Thoracic aorta (tissue), 2 donors: ENCODE measurements around the gene C4orf50. TPM values are rescaled to one million over a fixed set of nuclear protein-coding genes. Genes with fewer than 3 reads are reported as not detected.

Experiments
- ATAC-seq: fragments of 150-250 bp; one replicate; pipeline ENCODE4 v1.8.0; 2017; ENCODE audit warnings: low read depth; ENCODE audit not compliant: insufficient number of reproducible peaks, low FRiP score
- DNase-seq: peaks from one replicate; pipeline ENCODE4 v3.0.0-alpha.2; 2020; ENCODE audit warnings: low spot score
- H3K27ac ChIP-seq, 2 donors: fragments of 200-600 bp; sonication (generic); 1 replicate in 1 of 2; 2 replicates in 1 of 2; pipeline ENCODE4 v1.5.1; 2016; ENCODE audit warnings: mild to moderate bottlenecking in 2 of 2, moderate library complexity in 2 of 2
- H3K27me3 ChIP-seq: fragments of 200-600 bp; sonication (generic); replicated peaks from 2 replicates; pipeline ENCODE4 v1.6.0; 2016; ENCODE audit warnings: mild to moderate bottlenecking; ENCODE audit not compliant: insufficient read depth
- H3K36me3 ChIP-seq: fragments of 200-600 bp; sonication (generic); one replicate; pipeline ENCODE4 v1.5.1; 2016
- H3K4me1 ChIP-seq, 2 donors: fragments of 200-600 bp; sonication (generic); 1 replicate in 1 of 2; 2 replicates in 1 of 2; pipeline versions ENCODE4 v1.5.1 to v1.6.0; 2016; ENCODE audit warnings: low read depth in 2 of 2, mild to moderate bottlenecking in 1 of 2; ENCODE audit not compliant: control insufficient read depth in 1 of 2
- H3K4me3 ChIP-seq: fragments of 200-600 bp; sonication (generic); 2 replicates; pipeline ENCODE4 v1.5.1; 2016; ENCODE audit warnings: mild to moderate bottlenecking
- H3K9me3 ChIP-seq: fragments of 200-600 bp; sonication (generic); 2 replicates; pipeline ENCODE4 v1.5.1; 2016
- CTCF ChIP-seq: fragments of 200-600 bp; sonication (generic); IDR thresholded peaks from one replicate; pipeline ENCODE4 v1.5.1; 2019; ENCODE audit warnings: antibody characterized with exemption
- total RNA-seq, 2 donors: library from RNA; depleted of rRNA; stranded (reverse); fragments of >200 nt; gene quantifications; one replicate each; pipeline versions ENCODE4 v1.1.0 to v1.2.3, GENCODE V29; 2016

The C4orf50 gene
- total RNA-seq, 2 donors from 2014 or later = 0.14 TPM; not detected in 1

- no peaks in the 10 kb centered on the region for H3K27me3 ChIP-seq
- H3K36me3 ChIP-seq = no peaks in the 10 kb centered on the region
- DNase-seq = no peak
- TF ChIP-seq CTCF = no peak
- H3K4me1 ChIP-seq = no peaks in the 10 kb centered on the region
- no peaks in the 10 kb centered on the region for H3K9me3 ChIP-seq
- H3K4me3 ChIP-seq = no peak overlapping the region
- no peak overlapping the region for H3K27ac ChIP-seq
- no peak for ATAC-seq
Measured at GRCh38 chr4:6044276-6044675, 26.0 kb upstream of the C4orf50 start.

GRCh38 chr4:6043843-6044242, 25.6 kb upstream of the C4orf50 start:
- H3K4me1 ChIP-seq = no peaks in the 10 kb centered on the region
- H3K4me3 ChIP-seq = no peak overlapping the region
- no peak for DNase-seq
- no peak for TF ChIP-seq CTCF
- no peaks in the 10 kb centered on the region for H3K27me3 ChIP-seq
- H3K27ac ChIP-seq = no peak overlapping the region
- H3K9me3 ChIP-seq = no peaks in the 10 kb centered on the region
- no peak for ATAC-seq
- H3K36me3 ChIP-seq = no peaks in the 10 kb centered on the region

DNA sequence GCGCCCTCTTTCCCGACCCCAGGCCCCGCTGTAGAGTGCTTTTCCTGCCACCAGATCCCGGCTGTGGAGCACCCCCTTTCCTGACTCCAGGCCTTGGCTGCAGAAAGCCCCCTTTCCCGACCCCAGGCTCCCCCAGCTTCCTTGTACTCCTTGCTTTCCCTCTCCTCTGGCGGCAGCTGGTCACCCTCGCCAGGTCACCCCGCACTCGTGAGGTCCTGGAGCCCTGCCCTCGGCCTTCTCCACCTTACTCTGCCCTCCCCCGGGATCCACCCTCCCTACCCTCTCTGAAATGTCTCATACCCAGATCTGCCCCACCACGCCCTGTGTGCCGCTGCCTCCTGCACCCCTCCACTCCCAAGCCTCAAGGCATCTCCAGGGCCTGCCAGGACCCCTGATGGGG, 25.0 kb upstream of the C4orf50 start:
- Histone ChIP-seq H3K27me3 (no peaks in the 10 kb centered on the region), H3K27ac (no peak overlapping the region), H3K9me3 (no peaks in the 10 kb centered on the region), H3K4me3 (no peak overlapping the region), H3K4me1 (no peaks in the 10 kb centered on the region), H3K36me3 (no peaks in the 10 kb centered on the region)
- DNase-seq (no peak), ATAC-seq (no peak)
- no peak for TF ChIP-seq CTCF

DNA sequence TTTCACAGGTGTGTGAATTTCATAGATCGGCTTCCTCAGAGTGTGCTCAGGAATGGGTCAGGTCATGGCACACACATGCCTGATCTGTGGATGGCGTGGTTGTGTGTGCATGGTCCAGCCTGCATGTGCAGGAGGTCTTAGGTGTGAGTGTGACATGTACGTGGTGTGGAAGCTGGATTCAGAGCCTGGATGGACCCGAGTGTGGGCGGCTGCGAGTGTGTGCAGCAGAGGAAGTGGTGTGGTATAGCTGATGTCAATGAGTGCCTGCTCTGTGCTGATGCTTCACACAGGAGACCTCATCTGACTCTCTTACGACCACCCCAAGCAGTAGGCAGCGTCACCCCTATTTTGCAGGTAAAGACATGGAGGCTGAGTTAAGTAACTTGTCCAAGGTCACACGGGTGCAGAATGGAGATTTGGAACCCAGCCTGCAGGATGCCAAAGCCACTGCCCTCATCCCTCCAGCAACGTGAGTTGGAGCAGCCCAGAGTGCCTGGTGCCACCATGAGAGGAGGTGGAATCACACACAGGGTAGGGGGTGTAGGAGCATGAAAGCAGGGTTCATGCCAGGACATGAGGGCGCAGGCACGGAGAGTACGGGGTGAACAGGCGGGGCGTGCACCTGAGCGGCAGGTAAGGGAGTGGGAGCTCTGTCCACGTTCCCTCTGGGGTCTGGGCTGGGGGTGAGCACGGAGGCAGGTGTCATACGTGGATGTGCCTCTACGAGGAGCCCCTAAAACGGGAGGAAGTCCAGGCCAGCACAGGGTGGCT, 24.2 kb upstream of the C4orf50 start:
- no peak for ATAC-seq
- DNase-seq = no peak
- Histone ChIP-seq H3K4me1 (no peaks in the 10 kb centered on the region), H3K27ac (no peak overlapping the region), H3K4me3 (no peak overlapping the region), H3K36me3 (no peaks in the 10 kb centered on the region), H3K27me3 (no peaks in the 10 kb centered on the region), H3K9me3 (no peaks in the 10 kb centered on the region)
- no peak for TF ChIP-seq CTCF

GRCh38 chr4:6041800-6042199, 23.6 kb upstream of the C4orf50 start:
- no peak for ATAC-seq
- TF ChIP-seq CTCF = no peak
- H3K4me3 ChIP-seq = no peak overlapping the region
- no peak for DNase-seq
- no peak overlapping the region for H3K27ac ChIP-seq
- no peaks in the 10 kb centered on the region for H3K36me3 ChIP-seq
- H3K27me3 ChIP-seq = no peaks in the 10 kb centered on the region
- H3K9me3 ChIP-seq = no peaks in the 10 kb centered on the region
- H3K4me1 ChIP-seq = no peaks in the 10 kb centered on the region
